GM12865 (cell line): Measurements from ENCODE around the gene STMN1.
A peak's percentile ranks its signal among the peaks of the same experiment; 100 is the strongest.

Experiments
- DNase-seq: peaks from one replicate; pipeline ENCODE4 v3.0.0; 2010; ENCODE audit warnings: low read depth
- H3K4me3 ChIP-seq: 2 replicates; pipeline ENCODE4 v1.5.1; 2011; ENCODE audit warnings: mild to moderate bottlenecking, low read depth, low read length, control low read depth
- CTCF ChIP-seq: IDR thresholded peaks from 2 replicates; pipeline ENCODE4 v1.5.1; 2011; ENCODE audit warnings: low read length, control low read depth, low read depth, inconsistent platforms; ENCODE audit not compliant: insufficient read depth; ENCODE audit errors: missing control alignments

The STMN1 gene

GRCh38 chr1:25905680-25906643, at the start of gene STMN1:
TSS of gene STMN1 (minus strand) at chr1:25906419. CDS start at chr1:25904676, 1,743 bp downstream.
- peak; percentile 96 for DNase-seq
- no peak for TF ChIP-seq CTCF

GRCh38 chr1:25955553-25955952, 49.3 kb upstream of the STMN1 start:
- DNase-seq: no peak

More at GRCh38 chr1:25905680-25906643, at the start of gene STMN1:
- H3K4me3 ChIP-seq: peak within 1 kb of the TSS; percentile 78

GRCh38 chr1:25954282-25954938, 48.2 kb upstream of the STMN1 start:
- DNase-seq: no peak
- H3K4me3 ChIP-seq: no peak overlapping the region
- no peak for TF ChIP-seq CTCF

More at GRCh38 chr1:25955553-25955952, 49.3 kb upstream of the STMN1 start:
- no peak overlapping the region for H3K4me3 ChIP-seq
- TF ChIP-seq CTCF: no peak

GRCh38 chr1:25952841-25953401, 46.7 kb upstream of the STMN1 start:
- no peak for DNase-seq
- no peak for TF ChIP-seq CTCF
- no peak overlapping the region for H3K4me3 ChIP-seq

- H3K4me3 ChIP-seq: no peak overlapping the region
- no peak for DNase-seq
- TF ChIP-seq CTCF: no peak
These were observed 42.4 kb upstream of the STMN1 start for GRCh38 chr1:25948641-25949040.

GRCh38 chr1:25947027-25947426, 40.8 kb upstream of the STMN1 start:
- no peak for TF ChIP-seq CTCF
- DNase-seq: no peak
- no peak overlapping the region for H3K4me3 ChIP-seq
